B cell (primary cell): ENCODE measurements around the gene IQCH. TPM values are rescaled to one million over a fixed set of nuclear protein-coding genes. Genes with fewer than 3 reads are reported as not detected.

Experiments used
- ATAC-seq: fragments of 200-7000 bp; cut with Tn5 transposase; one replicate; pipeline ENCODE4 v1.10.0; 2021; ENCODE audit warnings: low read depth, mild to moderate bottlenecking, moderate number of reproducible peaks, moderate library complexity
- CTCF ChIA-PET: fragments of 350-600 bp; sonication (Branson Sonifier 250); formaldehyde crosslinking; loops from one replicate; lab custom pipeline; 2021; ENCODE audit warnings: antibody characterized with exemption, inconsistent platforms; lab: Charles Lee
- POLR2A ChIA-PET: fragments of 350-600 bp; sonication (Branson Sonifier 250); formaldehyde crosslinking; loops from one replicate; lab custom pipeline; 2021; ENCODE audit warnings: antibody characterized with exemption; lab: Charles Lee
- DNase-seq: peaks from one replicate; pipeline ENCODE4 v3.0.0; 2013
- H2AFZ ChIP-seq: 2 replicates; pipeline ENCODE4 v1.6.1; 2012; ENCODE audit warnings: mild to moderate bottlenecking, low read depth, low read length; ENCODE audit not compliant: insufficient read depth, poor library complexity, severe bottlenecking
- H3K27ac ChIP-seq, 2 donors: 1 replicate in 1 of 2; 2 replicates in 1 of 2; pipeline ENCODE4 v1.5.1; 2012 to 2013; ENCODE audit warnings: low read length in 2 of 2, mild to moderate bottlenecking in 2 of 2, moderate library complexity in 1 of 2
- H3K27me3 ChIP-seq, 4 experiments: fragments of 200-600 bp in 1 of 4; sonication (generic) in 1 of 4; replicated peaks in 1 of 4; 1 replicate in 2 of 4; 2 replicates in 2 of 4; pipeline versions ENCODE4 v1.6.1 to v1.7.0; 2013 to 2016; ENCODE audit warnings: low read length in 3 of 4, mild to moderate bottlenecking in 2 of 4, mixed read lengths in 1 of 4, moderate library complexity in 1 of 4; ENCODE audit not compliant: insufficient read depth in 4 of 4, control insufficient read depth in 3 of 4; ENCODE audit errors: control extremely low read depth in 1 of 4
- H3K36me3 ChIP-seq, 2 experiments: replicated peaks in 1 of 2; 1 replicate in 1 of 2; 2 replicates in 1 of 2; pipeline versions ENCODE4 v1.6.1 to v1.7.1; 2013; ENCODE audit warnings: low read length in 1 of 2; ENCODE audit not compliant: insufficient read depth in 2 of 2, control insufficient read depth in 1 of 2; ENCODE audit errors: control extremely low read depth in 1 of 2, extremely low read depth in 1 of 2
- H3K4me1 ChIP-seq, 2 donors: fragments of 200-600 bp in 1 of 2; sonication (generic) in 1 of 2; 1 replicate in 1 of 2; 2 replicates in 1 of 2; pipeline versions ENCODE4 v1.5.1 to v1.6.1; 2013 to 2017; ENCODE audit warnings: low read length in 2 of 2; ENCODE audit not compliant: control insufficient read depth in 2 of 2, insufficient read depth in 2 of 2
- H3K4me2 ChIP-seq: replicated peaks from 2 replicates; pipeline ENCODE3; 2012; ENCODE audit warnings: mild to moderate bottlenecking, low read depth, low read length; ENCODE audit not compliant: poor library complexity, severe bottlenecking
- H3K4me3 ChIP-seq, 5 experiments: fragments of 200-600 bp in 1 of 5; sonication (generic) in 1 of 5; 1 replicate in 3 of 5; 2 replicates in 2 of 5; pipeline versions ENCODE4 v1.5.1 to v1.7.0; 2011 to 2016; ENCODE audit warnings: low read length in 4 of 5, mild to moderate bottlenecking in 4 of 5, low read depth in 2 of 5, control low read depth in 1 of 5, moderate library complexity in 1 of 5; ENCODE audit not compliant: insufficient read depth in 1 of 5; ENCODE audit errors: control extremely low read depth in 1 of 5, extremely low read depth in 1 of 5
- H3K79me2 ChIP-seq: fragments of 200-600 bp; sonication (generic); one replicate; pipeline ENCODE4 v1.6.0; 2016; ENCODE audit warnings: low read length; ENCODE audit not compliant: control insufficient read depth, insufficient read depth
- H3K9ac ChIP-seq: fragments of 200-600 bp; sonication (generic); 2 replicates; pipeline ENCODE4 v1.6.1; 2017; ENCODE audit warnings: mild to moderate bottlenecking, low read length, moderate library complexity
- H3K9me3 ChIP-seq, 3 donors: one replicate each; pipeline versions ENCODE4 v1.6.1 to v1.7.1; 2013; ENCODE audit warnings: low read length in 2 of 3; ENCODE audit not compliant: control insufficient read depth in 2 of 3, insufficient read depth in 1 of 3; ENCODE audit errors: control extremely low read depth in 1 of 3
- H4K20me1 ChIP-seq: 2 replicates; pipeline ENCODE4 v1.6.0; 2012; ENCODE audit warnings: mild to moderate bottlenecking, low read length; ENCODE audit not compliant: insufficient read depth, control insufficient read depth, poor library complexity, severe bottlenecking
- H3K27ac Mint-ChIP-seq: one replicate; pipeline ENCODE4 v1.8.0; 2021; ENCODE audit warnings: mixed read lengths
- H3K27me3 Mint-ChIP-seq: one replicate; pipeline ENCODE4 v1.8.0; 2021; ENCODE audit warnings: mixed read lengths
- H3K4me1 Mint-ChIP-seq: one replicate; pipeline ENCODE4 v1.8.0; 2021; ENCODE audit warnings: mixed read lengths
- H3K4me3 Mint-ChIP-seq: one replicate; pipeline ENCODE4 v1.8.0; 2021; ENCODE audit warnings: mixed read lengths
- H3K9me3 Mint-ChIP-seq: one replicate; pipeline ENCODE4 v1.8.0; 2022; ENCODE audit warnings: mixed read lengths; ENCODE audit not compliant: insufficient read depth
- EZH2 ChIP-seq: IDR thresholded peaks from 2 replicates; pipeline ENCODE4 v1.6.1; 2012; ENCODE audit warnings: borderline replicate concordance, low read depth, mild to moderate bottlenecking, moderate library complexity, low read length; ENCODE audit not compliant: insufficient read depth, poor library complexity, severe bottlenecking
- WGBS: methylation state at CpG from one replicate; pipeline ENCODE4 v1.1.5; 2013; ENCODE audit warnings: missing lambda C conversion rate; ENCODE audit not compliant: insufficient coverage; 5-methylcytosine and 5-hydroxymethylcytosine counted together
- intact Hi-C: fragments of 100-400 bp; cut with micrococcal nuclease; formaldehyde crosslinking; loops from one replicate; pipeline ENCODE4 v1.10.0; 2022
- polyA plus RNA-seq: library from polyadenylated mRNA; depleted of rRNA; stranded (reverse); fragments of >200 nt; gene quantifications from 2 replicates; pipeline ENCODE4 v1.2.3, GENCODE V29; 2012
- total RNA-seq, 2 donors: library from RNA; stranded (reverse); fragments of 120-200 nt in 1 of 2; gene quantifications; 1 replicate in 1 of 2; 2 replicates in 1 of 2; pipeline versions ENCODE4 v1.2.3 to v1.2.4, GENCODE V29; 2013 to 2022
- TF ChIP-seq, protein P1 (sequence below): fragments of 200-600 bp; IDR thresholded peaks from one replicate; pipeline ENCODE4 v1.8.0; 2022; ENCODE audit warnings: antibody characterized with exemption, mild to moderate bottlenecking

The IQCH gene
- total and polyA plus RNA-seq, 2 donors (not counting 1 experiment from before 2014, with no cell fraction given) = 1.6 TPM; not detected in 1

DNA sequence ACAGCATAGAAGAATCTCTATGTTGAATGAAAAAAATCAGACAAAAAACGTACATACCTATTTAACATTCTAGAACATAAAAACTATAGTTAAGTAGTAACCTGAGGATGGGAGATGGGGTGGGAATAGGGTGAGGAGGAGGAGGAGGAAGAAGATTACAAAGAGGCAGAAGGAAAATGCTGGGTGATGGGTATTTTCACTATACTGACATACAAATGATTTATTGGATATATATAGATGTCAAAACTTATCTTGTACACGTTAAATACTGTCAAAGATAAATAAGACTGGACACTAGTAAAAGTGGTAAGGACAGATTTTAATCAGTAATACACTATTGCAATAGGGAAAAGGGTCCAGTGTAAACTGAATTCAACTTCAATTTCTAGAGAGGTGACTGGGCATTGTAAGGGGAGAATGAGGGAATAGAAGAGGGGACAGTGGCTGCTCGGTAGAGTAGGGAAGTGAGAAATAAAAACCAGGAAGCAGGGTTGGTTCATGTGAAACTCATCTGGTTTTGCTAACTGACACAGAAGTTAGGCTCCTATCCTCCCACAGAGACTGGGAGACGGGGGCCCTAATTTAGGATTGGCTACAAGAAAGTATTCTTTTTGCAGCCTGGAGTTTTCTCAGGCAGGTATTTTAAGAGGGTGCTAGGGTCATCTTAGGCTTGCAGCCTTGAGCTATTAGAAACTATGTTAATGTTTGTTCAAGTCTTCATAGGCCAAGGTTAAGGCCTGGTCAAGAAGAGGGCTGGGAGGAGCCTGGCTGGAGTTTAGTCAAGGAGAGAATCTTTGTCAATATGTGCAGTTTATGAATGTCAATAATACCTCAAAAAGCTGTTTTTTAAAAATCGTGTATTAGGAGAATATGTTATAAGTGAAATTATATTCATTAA lies 251.3 kb downstream of the IQCH start:
- ATAC-seq (no peak), DNase-seq (peak; percentile 14)
- Histone ChIP-seq H4K20me1 (no peaks in the 10 kb centered on the region), H3K9me3 (no peaks in the 10 kb centered on the region), H3K79me2 (no peaks in the 10 kb centered on the region), H2AFZ (no peak overlapping the region), H3K4me1 (peaks cover 12 to 16% of the 10 kb centered on the region in 2 donors), H3K36me3 (no peaks in the 10 kb centered on the region), H3K4me3 (no peak overlapping the region), H3K4me2 (no peak overlapping the region), H3K27me3 (no peaks in the 10 kb centered on the region), H3K9ac (no peak overlapping the region), H3K27ac (no peak overlapping the region)
- no peak overlapping the region for H3K27ac Mint-ChIP-seq
- TF ChIP-seq, protein P1, sequence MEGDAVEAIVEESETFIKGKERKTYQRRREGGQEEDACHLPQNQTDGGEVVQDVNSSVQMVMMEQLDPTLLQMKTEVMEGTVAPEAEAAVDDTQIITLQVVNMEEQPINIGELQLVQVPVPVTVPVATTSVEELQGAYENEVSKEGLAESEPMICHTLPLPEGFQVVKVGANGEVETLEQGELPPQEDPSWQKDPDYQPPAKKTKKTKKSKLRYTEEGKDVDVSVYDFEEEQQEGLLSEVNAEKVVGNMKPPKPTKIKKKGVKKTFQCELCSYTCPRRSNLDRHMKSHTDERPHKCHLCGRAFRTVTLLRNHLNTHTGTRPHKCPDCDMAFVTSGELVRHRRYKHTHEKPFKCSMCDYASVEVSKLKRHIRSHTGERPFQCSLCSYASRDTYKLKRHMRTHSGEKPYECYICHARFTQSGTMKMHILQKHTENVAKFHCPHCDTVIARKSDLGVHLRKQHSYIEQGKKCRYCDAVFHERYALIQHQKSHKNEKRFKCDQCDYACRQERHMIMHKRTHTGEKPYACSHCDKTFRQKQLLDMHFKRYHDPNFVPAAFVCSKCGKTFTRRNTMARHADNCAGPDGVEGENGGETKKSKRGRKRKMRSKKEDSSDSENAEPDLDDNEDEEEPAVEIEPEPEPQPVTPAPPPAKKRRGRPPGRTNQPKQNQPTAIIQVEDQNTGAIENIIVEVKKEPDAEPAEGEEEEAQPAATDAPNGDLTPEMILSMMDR = no peak
- no peak for TF ChIP-seq EZH2
- H3K4me1 Mint-ChIP-seq = peaks cover 21% of the 10 kb centered on the region
- H3K9me3 Mint-ChIP-seq = no peaks in the 10 kb centered on the region
- ChIA-PET POLR2A (interaction anchor here (1.5 kb wide), 1 partner anchor 16 kb away, joined by 3 read pairs; no protein-coding TSS in a partner anchor), CTCF (no interaction called here)
- 0% methylated on average over 1 of the region's 5 CpGs for WGBS
- no peaks in the 10 kb centered on the region for H3K27me3 Mint-ChIP-seq
- no peak overlapping the region for H3K4me3 Mint-ChIP-seq
- intact Hi-C loops = no loop called here
